Stimulated activated CD8-positive, alpha-beta memory T cell treated with anti-CD3 and anti-CD28 coated beads, Interleukin-4, amount 100 ng/mL, for 4 hours (primary cell): ENCODE results near the gene KDM4C.
"Not testable (repeated sequence)": the region's sequence is repeated elsewhere in the genome, so short reads cannot be mapped to it uniquely, and the experiment has no call there.

Experiments used
- DNase-seq, 2 donors: peaks; one replicate each; pipeline ENCODE4 v3.0.0-alpha.2; 2020; ENCODE audit warnings: low read depth in 2 of 2, low spot score in 1 of 2

Gene KDM4C

DNA sequence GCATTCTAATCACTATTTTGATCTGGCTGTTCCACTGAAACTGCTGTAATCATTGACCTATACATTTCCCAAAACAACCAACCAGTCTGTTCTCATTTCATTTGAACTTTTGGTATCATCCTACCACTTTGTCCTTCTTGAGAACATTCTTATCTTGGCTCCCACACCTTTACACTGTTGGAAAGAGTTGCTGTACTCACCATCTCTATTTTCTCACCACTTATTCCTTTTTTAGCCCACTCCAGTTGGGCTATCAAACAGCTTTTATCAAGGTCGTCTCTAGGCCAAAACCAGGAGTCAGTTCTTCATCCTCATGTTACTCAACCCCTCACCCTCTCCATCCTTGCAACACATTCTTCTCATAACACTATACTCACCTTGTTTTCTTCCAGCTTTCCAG is 170.1 kb downstream of the KDM4C start:
- no peak for DNase-seq

DNA sequence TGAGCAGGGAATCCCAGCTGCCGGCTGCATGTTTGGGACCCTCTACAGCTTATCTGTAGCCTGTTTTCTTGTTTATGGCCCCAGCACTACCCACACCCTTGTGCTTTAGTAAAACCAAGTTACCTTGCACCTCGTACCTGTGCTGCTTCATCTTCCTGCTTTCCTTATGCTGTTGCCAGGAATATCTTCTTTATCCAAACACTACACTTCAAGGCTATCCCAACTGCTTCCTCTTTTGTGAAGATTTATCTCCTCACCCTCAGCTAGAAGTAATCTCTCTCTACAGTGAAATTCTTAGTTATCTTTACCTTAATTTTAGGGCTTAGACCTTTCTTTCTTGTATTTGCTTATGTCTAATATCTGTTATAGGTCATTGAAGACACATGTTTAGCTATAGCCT is 171.1 kb downstream of the KDM4C start:
- no peak for DNase-seq

DNA sequence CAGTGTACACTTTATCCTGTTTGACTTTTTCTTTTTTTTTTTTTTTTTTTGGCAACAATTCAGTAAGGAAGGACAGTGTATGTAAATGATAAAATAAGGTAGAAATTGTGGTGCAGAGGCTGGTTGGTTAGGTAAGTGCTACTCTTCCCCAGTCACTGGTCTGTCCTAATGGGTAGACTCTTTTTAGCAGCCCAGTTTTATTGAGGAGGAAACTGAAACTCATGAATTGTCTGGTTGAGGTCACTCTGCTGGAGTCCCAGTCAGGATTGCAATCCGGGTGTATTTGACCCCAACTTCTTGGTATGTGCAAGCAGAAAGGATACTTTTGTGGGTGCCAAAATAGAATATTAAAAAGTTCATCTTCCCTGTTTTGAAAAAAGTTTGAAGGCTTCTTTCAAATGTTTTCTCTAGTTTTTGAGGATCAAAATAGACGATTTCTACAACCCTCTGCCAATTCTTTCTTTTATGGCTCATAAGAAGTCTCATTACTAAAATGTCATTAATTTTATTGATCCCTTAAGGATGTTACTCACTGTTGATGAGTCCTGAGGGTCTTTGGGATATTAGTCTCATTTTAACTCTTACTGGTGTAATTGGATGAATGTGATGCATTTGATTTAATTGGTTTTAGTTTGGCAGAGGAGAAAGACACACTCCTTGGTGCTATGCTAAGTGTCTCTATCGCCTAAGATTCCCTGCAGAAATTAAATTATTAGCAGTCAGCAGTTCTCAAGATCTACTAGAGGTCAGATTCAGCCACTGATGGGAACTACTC is 171.9 kb downstream of the KDM4C start:
- DNase-seq, result no peak

DNA sequence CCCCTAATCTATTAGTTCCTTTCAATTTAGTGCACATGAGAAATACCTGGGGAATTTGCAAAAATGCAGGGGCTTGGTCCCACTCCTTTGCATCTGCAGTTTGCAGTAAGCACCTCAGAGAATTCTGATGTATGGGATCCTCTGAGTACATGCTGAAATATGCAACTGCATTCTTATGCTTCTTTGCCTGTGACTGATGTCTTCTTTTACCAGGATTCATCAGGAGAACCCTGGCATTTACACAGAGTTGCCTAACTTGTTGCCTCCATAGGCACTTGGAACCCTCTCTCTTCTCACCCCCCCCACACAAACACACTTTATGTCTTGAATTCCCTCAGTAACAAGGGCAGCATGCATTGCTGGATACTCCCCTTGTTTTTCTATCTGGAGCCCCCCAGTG is 173.1 kb downstream of the KDM4C start:
- DNase-seq, result no peak

DNA sequence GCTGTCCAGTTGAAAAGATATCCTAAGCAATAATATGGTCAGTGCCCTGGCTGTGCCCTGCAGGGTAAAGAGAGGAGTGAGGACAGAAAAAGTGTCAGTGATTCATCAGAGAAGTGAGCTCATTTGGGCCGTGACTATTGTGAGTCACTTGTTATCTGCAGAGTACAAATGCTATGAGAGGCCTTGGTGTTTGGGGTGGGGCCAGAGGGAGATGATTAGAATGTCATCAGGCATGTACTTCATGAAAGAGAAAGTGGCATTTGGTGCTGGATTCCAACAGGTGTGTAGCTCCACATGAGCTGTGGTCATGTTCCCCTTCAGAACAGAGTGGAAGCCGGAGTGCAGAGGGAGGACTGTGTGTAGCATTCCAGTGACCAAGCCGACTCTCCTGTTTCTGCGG is 174.1 kb downstream of the KDM4C start:
- peak in 1 of 2 donors; percentile 2 for DNase-seq

DNA sequence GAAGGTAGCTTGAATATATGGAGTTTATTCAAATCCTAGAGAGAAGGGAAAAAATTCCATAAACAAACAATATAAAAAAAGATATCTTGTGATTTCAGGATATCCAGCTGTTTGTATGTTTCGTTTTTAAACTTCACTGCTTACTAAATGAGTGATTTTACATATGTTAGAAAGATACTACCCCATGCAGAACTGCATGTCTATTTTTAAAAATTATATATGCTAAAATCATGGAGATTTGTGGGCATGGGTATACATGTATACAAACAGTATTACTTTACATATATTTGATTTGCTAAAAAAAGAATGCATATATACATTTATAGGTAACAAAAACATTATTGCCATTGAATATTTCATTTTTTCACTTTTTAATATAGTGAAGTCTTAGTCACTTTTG is 178.3 kb downstream of the KDM4C start:
- DNase-seq, result no peak

DNA sequence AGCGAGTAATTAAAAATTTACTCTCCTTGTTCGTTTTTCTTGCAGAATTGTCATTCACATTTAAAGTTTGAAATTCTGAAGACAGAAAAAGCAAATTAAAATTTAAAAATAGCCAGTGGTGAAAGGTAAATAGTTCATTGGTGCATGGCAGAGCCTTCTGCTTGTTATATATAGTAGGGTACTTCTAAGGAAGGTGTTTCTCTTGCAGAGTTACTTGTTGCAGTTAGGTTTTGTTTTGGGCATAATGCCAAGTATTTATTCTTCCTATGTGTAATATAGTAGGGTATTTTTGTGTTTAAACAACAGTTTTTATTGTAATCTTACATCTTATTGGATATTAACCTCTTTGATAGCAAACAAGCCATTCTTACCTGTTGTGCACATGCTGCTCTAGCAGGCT is 179.4 kb downstream of the KDM4C start:
- DNase-seq, result no peak

DNA sequence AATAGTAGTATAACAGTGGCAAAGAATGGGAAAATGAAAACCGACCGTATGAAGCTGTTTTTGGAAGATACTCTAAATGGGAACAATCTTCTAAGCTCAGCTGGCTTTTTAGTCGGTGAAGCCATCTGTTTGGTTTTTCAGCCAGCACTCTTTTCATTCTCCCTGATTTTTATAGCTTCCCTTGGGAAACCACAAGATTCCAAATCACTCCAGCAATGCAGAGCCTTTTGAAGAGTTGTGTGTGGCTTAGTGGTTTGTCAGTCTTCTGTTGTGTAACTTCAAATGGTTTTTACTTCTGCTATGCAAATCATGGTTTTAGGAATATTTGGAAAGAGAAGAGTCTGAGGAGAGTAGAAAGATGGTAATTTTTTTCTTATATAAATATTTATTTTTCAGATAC is 180.7 kb downstream of the KDM4C start:
- no peak for DNase-seq

DNA sequence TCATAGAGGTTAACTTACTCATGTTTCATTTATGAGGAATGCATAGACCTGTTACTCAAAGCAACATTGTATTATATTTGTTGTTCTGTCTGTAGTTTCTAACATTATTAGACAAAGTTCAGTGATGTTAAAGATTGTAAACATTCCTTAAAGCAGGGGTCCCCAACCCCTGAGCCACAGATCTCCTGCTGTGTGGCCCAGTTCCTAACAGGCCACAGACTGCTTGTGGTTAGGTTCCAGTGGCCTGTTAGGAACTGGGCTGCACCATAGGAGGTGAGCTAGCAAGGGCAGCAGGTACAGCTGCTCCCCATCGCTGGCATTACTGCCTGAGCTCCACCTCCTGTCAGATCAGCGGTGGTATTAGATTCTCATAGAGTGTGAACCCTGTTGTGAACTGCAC is 181.1 kb downstream of the KDM4C start:
- DNase-seq, result no peak

DNA sequence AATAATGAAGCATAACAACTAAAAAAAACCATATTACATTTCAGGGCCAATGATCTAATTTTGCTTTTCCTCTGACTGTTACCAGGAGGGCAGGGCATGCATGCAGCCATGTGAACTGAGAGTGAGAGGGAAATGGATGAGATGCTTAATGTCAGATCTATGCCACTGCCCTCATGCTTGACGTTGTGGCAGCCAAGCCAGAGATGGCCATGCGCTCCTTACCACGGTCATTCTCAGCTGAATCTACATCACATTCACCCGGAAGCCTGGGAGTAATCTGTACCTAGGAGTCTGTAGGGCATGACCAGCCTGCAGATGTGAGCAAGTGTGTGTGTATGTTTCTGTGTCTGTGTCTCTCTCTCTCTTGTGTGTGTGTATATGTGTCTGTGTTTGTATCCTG is 183.7 kb downstream of the KDM4C start:
- no peak for DNase-seq

DNA sequence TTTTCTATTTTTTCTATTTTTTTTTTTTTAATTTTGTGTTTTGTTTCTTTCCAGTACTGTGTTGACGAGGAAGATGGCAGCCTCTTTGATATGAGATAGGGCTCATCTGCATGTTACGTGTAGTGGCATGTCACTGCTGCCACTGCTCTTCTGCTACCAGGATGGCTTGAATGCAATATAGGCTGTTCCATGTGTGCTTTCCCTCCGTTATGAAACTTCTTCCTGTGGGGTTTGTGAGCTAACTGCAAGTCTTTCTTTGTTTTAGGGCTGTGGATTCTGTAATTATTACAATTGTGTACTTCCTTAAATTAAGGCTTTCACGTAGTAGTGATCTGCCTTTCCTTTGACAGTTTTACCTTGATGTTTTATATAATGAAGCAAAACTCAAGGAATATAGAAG is 184.6 kb downstream of the KDM4C start:
- DNase-seq, result no peak

DNA sequence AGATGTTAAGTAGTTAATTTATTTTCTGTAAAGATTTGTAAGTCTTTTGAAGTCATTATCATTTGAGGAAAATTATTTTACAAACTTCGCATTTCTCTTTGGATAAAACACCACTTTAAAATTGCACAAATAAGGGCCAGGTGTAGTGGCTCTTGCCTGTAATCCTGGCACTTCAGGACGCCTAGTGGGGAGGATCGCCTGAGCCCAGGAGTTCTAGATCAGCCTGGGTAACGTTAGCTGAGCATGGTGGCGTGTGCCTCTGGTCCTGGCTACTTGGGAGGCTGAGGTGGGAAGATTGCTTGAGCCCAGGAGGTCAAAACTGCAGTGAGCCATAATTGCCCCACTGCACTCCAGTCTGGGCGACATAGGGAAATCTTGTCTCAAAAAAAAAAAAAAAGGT is 185.5 kb downstream of the KDM4C start:
- DNase-seq, result no peak

DNA sequence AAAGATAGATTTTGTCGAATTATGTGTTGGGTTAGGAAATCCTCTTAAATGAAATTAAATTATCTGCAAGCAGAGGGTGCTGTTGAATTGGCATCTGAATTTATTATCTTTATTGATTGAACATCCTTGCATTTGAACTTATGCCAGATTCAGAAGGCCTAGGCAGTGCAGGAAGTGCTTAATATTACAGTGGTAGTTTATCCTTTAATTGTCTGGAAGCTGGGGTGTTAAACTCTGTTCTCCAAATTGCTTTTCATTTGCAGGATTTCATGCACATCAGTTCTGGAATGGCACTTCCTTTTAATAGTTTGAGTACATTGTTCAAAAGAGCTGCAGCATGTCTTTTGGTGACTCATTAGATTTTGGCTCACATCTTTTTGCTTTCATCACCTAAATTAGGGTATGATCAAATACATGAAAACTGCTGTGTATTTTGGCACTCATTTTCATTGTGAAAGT is 186.3 kb downstream of the KDM4C start:
- no peak for DNase-seq

DNA sequence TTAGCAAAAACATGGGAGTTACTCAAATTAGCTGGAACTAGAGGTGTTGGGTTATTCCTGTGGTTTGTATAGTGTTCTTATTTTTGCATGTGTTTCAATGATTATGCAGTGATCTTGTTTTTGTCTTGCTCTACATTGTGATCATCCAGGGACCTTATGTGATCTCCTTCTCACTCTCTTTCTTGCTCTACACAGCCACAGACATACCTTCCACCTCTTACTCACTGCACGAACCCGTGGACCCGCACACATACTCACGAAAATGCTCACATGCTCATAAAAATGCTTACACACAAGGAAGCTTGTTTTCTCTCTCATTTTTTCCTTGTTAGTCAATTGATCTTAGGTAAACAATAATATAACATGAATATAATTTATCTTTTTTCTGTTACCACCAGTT is 187.1 kb downstream of the KDM4C start:
- DNase-seq, result no peak

DNA sequence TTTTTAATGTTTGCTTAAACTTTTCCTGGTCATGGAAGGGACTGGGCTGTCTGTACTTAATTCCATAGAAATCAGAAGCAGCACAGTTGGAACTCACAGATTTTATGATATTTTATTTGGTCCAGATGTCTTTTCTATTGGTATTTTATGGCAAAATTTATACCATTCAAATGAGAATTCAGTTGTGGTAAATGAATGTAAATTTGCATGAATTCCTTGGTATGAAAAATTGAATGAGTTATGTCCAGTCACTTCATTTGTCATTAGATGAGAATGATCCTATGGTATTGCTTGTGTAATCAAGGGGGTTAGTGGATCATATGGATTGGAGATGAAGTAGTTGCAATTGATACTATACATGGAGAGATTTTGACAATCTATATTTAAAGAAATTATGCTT is 188.0 kb downstream of the KDM4C start:
- DNase-seq, result no peak

DNA sequence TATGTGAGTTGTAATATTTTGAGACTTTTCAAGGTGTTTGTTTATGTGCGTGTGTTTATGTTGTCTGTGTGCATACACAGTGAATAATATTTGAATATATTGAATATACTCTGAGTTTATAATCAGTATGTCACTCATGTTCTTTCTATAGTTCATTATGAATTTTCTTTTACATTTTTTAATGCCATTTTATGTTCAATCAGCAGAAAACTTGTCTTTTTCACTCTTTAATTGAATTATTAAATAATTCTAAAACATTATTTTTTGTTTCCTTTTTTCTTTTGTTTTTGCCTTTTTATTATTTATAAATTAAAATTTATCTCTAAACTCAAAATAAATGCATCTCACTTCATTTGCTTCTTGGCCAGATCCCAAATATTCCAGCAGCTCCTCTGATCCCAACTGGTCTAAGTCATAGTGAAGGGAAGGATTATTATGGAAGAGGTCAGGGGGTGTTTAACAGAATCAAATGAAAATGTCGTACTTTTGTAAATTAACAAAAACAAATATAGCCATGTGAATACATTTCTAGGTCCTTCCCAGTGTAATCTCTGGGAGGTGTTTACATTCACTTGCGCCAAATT is 188.9 kb downstream of the KDM4C start:
- no peak for DNase-seq

DNA sequence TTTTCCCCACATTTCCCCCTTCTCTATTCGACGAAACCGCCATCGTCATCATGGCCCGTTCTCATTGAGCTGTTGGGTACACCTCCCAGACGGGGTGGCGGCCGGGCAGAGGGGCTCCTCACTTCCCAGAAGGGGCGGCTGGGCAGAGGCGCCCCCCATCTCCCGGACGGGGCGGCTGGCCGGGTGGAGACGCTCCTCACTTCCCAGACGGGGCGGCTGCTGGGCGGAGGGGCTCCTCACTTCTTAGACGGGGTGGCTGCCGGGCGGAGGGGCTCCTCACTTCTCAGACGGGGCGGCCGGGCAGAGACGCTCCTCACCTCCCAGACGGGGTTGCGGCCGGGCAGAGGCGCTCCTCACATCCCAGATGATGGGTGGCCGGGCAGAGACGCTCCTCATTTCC is 191.1 kb downstream of the KDM4C start:
- DNase-seq, result not testable (repeated sequence)

DNA sequence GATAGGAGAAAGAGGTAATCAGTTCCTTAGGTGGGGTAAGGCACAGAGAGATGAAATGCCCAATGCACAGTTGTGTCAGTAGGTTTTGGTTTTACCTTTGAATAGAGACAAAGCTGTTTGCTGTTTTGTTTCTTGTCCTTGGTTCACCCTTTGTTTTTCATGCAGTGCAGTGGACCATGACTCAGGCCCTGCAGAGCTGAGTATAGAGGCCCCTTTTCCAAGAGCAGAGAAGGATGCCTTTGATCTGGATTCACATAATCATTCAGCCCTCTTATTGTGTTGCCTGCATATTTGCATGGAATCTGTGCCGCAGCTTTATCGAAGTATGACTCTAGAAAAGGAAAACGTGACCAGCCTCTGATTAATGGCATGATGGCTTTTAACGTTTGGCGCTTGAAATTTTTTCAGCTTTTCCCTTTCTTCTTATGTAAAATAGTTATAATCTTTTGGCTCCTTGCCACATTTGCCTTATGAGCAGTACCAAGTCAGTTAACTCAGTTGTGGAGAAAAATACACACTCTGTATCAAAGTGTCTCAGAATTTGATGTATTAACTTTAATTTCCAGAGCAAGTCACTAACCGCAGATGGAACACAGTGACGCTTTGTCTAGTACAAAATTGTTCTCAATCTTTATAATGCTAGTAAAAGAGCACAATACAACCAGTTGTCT is 197.6 kb downstream of the KDM4C start:
- no peak for DNase-seq

DNA sequence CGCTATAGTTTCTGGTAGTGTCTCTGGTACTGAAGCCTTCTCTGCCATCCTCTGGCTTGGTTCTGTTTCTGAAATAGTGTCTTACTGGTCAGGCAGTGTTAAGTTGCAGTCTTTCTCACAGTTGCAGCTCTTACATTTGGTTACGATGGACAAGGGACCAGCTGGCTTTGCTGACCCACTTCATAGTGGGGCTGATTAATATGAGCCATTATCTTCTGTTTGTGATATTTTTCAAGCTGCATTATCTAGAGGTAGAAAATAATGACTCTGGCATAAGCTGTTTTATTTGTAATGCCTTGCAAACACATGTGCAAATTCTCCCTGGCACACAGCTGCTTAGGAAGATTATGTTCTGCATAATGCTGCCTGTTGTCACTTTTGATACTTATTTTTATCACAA is 199.1 kb downstream of the KDM4C start:
- no peak for DNase-seq

DNA sequence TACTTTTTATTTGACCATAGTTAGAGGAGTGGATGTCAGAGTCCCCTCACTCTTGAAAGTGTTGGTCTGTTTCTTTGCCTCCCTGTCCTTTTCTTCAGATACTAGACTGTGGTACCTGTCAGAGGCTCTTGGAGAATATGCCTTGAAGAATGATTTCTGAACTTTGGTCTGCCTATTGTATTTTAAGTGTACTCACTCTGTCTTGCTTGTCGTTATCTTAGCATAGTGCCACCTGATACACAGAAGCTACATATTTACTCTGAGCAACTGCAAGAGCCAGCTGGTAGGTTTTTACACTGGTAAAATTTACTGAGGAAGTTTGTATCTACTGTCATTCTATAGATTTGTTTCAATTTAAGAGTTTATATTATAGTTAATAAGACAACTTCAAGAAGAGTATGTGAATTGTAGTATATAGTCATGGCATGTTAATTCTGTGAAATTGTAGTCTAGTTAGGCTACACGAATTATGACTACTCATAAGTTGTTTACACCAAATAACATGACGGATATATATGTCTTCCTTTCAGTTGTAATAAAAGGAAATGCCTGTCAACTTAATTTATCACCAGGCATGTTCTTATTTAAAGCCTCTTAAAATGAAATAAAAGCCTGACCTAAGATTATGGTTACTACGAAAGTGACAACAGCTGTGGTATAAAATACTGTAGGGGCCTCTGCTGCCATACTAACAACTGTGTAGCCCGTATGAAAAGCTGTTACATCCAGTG is 201.7 kb downstream of the KDM4C start:
- no peak for DNase-seq

DNA sequence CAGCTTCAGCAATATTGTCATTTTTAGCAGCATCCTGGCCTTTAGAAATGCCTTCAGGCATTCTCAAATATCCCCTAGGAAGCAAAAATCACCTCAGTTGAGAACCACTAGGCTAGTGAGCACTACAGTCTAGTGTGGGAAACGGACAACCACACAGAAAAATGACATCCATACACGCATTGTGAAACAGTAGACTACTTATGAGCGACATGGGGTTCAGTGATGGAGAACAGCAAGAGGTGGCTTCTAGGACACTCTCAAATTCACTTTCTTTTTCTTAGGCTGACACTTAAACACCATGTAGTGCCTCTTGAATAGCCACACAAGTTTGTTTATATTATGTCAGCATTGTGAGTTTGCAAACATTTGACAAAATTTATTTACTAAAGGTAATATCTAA is 203.0 kb downstream of the KDM4C start:
- no peak for DNase-seq
